Type B pancreatic cell (in vitro differentiated cells): ENCODE results near the gene FARP2. TPM values are rescaled to one million over a fixed set of nuclear protein-coding genes. Genes with fewer than 3 reads are reported as not detected.

Source experiments
- DNase-seq: peaks from one replicate; pipeline ENCODE4 v3.0.0; 2021; ENCODE audit warnings: mixed read lengths; ENCODE audit not compliant: unreplicated experiment; ENCODE audit errors: extremely low spot score
- H3K27ac Mint-ChIP-seq: 2 replicates; pipeline ENCODE4 v1.8.0; 2021; ENCODE audit warnings: mild to moderate bottlenecking, mixed read lengths
- H3K27me3 Mint-ChIP-seq: 2 replicates; pipeline ENCODE4 v1.8.0; 2021; ENCODE audit warnings: mixed read lengths
- H3K36me3 Mint-ChIP-seq: 2 replicates; pipeline ENCODE4 v1.8.0; 2021; ENCODE audit warnings: mixed read lengths
- H3K4me1 Mint-ChIP-seq: one replicate; pipeline ENCODE4 v1.8.0; 2021; ENCODE audit warnings: mixed read lengths; ENCODE audit not compliant: unreplicated experiment
- H3K4me3 Mint-ChIP-seq: 2 replicates; pipeline ENCODE4 v1.8.0; 2021; ENCODE audit warnings: mild to moderate bottlenecking, mixed read lengths
- H3K9me3 Mint-ChIP-seq: 2 replicates; pipeline ENCODE4 v1.8.0; 2021; ENCODE audit warnings: mixed read lengths
- CTCF ChIP-seq: fragments of 200-600 bp; sonication (generic); conservative IDR thresholded peaks from 2 replicates; pipeline ENCODE4 v1.5.0; 2021; ENCODE audit warnings: antibody characterized with exemption, mild to moderate bottlenecking
- total RNA-seq: library from RNA; stranded (reverse); gene quantifications from 2 replicates; pipeline ENCODE4 v1.2.1, GENCODE V29; 2021; ENCODE audit warnings: low replicate concordance

The FARP2 gene
- total RNA-seq, 1 donor from 2014 or later = 62.5 TPM

GRCh38 chr2:241493092-241493491 is 137.0 kb downstream of the FARP2 start:
- TF ChIP-seq CTCF = no peak
- H3K27ac Mint-ChIP-seq = no peak overlapping the region
- H3K9me3 Mint-ChIP-seq = no peaks in the 10 kb centered on the region
- H3K4me3 Mint-ChIP-seq = no peak overlapping the region
- DNase-seq = no peak
- no peaks in the 10 kb centered on the region for H3K27me3 Mint-ChIP-seq
- peaks cover 12% of the 10 kb centered on the region for H3K36me3 Mint-ChIP-seq
- peaks cover 7% of the 10 kb centered on the region for H3K4me1 Mint-ChIP-seq

- H3K9me3 Mint-ChIP-seq = no peaks in the 10 kb centered on the region
- H3K27ac Mint-ChIP-seq = no peak overlapping the region
- peaks cover 7% of the 10 kb centered on the region for H3K4me1 Mint-ChIP-seq
- H3K4me3 Mint-ChIP-seq = no peak overlapping the region
- DNase-seq = no peak
- no peak for TF ChIP-seq CTCF
- H3K27me3 Mint-ChIP-seq = no peaks in the 10 kb centered on the region
- peaks cover 7% of the 10 kb centered on the region for H3K36me3 Mint-ChIP-seq
Measured at GRCh38 chr2:241494311-241494908, 138.3 kb downstream of the FARP2 start.

- peaks cover 5% of the 10 kb centered on the region for H3K4me1 Mint-ChIP-seq
- TF ChIP-seq CTCF = no peak
- H3K9me3 Mint-ChIP-seq = no peaks in the 10 kb centered on the region
- no peak overlapping the region for H3K27ac Mint-ChIP-seq
- H3K4me3 Mint-ChIP-seq = no peak overlapping the region
- DNase-seq = no peak
- peaks cover 7% of the 10 kb centered on the region for H3K36me3 Mint-ChIP-seq
- H3K27me3 Mint-ChIP-seq = no peaks in the 10 kb centered on the region
Measured at GRCh38 chr2:241495172-241496002, 139.3 kb downstream of the FARP2 start.

GRCh38 chr2:241496003-241496707 is 140.1 kb downstream of the FARP2 start:
- no peak for DNase-seq
- H3K4me3 Mint-ChIP-seq = no peak overlapping the region
- peaks cover 7% of the 10 kb centered on the region for H3K36me3 Mint-ChIP-seq
- no peak overlapping the region for H3K27ac Mint-ChIP-seq
- no peaks in the 10 kb centered on the region for H3K27me3 Mint-ChIP-seq
- no peaks in the 10 kb centered on the region for H3K9me3 Mint-ChIP-seq
- no peak for TF ChIP-seq CTCF
- no peaks in the 10 kb centered on the region for H3K4me1 Mint-ChIP-seq

GRCh38 chr2:241496904-241497877 is 141.1 kb downstream of the FARP2 start:
- H3K9me3 Mint-ChIP-seq = no peaks in the 10 kb centered on the region
- TF ChIP-seq CTCF = no peak
- H3K27ac Mint-ChIP-seq = no peak overlapping the region
- no peaks in the 10 kb centered on the region for H3K4me1 Mint-ChIP-seq
- no peaks in the 10 kb centered on the region for H3K27me3 Mint-ChIP-seq
- H3K36me3 Mint-ChIP-seq = peaks cover 5% of the 10 kb centered on the region
- no peak for DNase-seq
- H3K4me3 Mint-ChIP-seq = no peak overlapping the region
